ENCODE measurements around the gene HHIPL2.

The HHIPL2 gene

DNA sequence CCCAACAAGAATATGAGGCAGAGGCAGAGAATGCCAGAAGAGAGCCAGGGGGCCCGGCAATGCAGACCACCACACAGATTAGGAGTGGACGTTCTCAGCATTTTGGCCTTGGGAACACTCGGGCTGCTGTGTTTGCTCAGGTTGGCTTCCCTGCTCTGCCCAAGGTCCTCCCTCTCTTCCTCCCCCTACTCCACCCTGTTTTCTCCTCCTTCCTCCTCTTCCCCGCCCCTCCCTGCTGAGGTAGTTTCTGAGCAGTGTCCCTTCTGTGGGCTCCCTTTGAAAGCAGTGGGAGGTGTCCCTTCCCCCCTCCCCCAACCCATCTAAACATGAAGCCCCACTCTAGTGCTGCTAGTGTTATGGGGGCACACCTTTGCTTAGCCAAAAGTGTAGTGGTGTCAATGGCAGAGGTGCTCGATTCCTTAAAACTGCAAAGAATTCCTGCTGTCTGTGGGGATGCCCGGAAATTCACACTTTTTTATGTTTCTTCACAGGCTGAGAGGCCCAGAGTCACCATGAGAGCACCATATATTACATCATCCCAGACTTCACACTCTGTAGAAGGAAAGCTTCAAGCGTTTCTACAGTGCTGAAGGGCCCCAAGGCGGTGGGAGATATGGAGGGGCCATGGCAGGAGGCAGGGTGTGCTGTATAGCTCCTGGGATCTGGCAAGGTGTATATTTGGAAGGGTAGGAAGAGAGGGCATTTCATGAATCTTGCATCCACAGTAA, at the start of gene HHIPL2:
Gene HHIPL2, minus strand, starts transcription at position 161 of the 728 bp plus-strand sequence. Its CDS starts 60 bp downstream, at position 101.
- no peak for FAIRE-seq

GRCh38 chr1:222596696-222597095, 48.8 kb upstream of the HHIPL2 start:
- no peak for FAIRE-seq

- no peak for FAIRE-seq
These were observed 46.9 kb upstream of the HHIPL2 start for GRCh38 chr1:222594789-222595188.

DNA sequence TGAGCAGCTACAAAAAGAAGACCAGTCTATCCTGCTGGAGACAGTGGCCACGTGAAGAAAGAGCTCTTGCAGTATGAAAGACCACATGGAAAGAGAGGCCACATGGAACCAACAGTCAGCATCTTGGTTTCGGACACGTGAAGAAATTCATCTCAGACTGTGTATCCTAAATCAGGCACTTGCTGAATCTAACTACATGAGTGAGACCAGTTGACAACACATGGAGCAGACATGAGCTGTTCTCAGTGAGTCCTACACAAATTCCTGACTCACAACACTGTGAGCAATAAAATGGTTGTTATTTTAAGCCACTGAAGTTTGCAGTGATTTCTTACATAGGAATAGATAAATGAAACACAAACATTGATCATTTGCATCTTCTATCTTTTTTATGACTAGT, 44.3 kb upstream of the HHIPL2 start:
- FAIRE-seq = no peak

DNA sequence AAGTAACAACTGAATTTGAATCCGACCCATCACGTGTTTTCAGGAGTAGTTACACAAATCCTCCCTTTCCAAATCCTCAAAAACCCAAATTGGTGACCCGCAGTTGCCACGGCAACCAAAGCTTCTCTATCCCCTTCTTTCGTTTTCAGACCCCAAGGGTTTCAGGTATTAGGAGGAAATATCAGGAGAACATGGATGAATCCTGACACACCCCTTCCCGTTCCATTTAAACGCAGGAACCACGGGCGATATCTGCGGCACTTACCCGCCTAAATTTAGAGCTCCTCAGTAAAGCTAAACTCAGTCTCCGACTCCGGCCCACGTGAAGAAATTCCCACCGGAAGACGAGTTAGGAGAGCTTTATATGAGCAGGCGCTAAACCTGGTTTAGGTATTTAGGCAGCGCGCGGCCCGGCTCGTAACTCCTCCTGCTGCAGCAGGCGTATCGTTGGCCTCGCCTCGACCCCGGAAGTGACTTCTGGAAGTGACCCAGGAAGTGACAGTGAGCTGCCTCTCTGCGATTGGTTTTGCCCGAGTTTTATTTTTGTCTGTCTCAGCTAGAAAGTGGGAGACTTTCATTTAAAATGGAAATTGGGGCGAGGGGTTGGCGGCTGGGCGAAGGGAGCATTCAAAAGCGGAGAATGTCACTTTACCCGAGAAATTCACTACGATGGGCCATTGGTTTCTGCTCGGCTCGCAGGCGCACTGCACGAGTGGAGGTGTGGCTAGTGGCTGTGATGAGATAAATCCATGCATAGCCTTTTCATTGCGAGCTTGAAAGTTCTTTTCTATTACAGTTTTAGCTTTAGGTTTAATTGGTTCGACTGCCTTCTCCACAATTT, 41.8 kb upstream of the HHIPL2 start, which contains the start of gene TAF1A:
Gene TAF1A, minus strand, starts transcription at position 472 of the 841 bp plus-strand sequence.
- peak; percentile 66 for FAIRE-seq

GRCh38 chr1:222588135-222588534, 40.2 kb upstream of the HHIPL2 start:
- FAIRE-seq = no peak

- no peak for FAIRE-seq
These were observed 38.9 kb upstream of the HHIPL2 start for GRCh38 chr1:222586842-222587241.

DNA sequence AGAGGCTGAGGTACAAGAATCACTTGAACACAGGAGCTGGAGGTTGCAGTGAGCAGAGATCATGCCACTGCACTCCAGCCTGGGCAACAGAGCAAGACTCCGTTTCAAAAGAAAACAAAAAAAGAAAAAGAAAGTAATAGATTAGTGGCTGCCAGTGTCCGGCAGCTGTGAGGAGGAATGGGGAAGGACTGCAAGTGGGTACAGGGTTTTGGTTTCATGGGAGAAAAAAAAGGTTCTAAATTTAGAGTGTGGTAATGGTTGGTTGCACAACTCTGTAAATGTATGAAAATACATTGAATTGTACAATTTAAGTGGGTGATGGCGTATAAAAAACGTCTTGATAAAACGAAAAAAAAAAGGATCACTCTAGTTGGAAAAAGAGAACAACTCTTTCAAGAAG, 35.2 kb upstream of the HHIPL2 start:
- FAIRE-seq = no peak

DNA sequence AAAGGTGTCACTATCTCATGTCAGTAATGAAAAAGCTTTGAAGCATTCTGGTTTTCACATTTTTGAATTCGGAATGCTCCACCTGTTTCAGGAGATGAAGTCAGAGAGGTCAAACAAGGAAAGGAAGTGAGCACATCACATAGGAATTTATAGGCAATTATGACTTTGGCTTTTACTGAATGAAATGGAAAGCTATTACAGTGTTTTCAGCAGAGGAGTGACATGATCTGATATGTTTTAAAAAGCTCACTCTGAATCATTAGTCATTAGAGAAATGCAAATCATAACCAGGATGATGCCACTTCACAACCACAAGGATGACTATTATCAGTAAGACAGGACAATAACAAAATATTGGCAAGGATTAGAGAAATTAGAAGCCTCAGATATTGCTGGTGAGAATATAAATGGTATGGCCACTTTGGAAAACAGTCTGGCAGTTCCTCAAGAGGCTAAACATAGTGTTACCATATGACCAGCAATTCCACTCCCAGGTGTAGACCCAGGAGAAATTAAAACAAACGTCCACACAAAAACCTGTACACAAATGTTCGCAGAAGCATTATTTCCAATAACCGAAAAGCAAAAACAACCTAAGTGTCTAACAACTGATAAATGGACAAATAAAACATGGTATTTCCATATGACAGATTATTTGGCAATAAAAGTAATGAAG, 34.3 kb upstream of the HHIPL2 start:
- no peak for FAIRE-seq

GRCh38 chr1:222579316-222579715, 31.4 kb upstream of the HHIPL2 start:
- no peak for FAIRE-seq

DNA sequence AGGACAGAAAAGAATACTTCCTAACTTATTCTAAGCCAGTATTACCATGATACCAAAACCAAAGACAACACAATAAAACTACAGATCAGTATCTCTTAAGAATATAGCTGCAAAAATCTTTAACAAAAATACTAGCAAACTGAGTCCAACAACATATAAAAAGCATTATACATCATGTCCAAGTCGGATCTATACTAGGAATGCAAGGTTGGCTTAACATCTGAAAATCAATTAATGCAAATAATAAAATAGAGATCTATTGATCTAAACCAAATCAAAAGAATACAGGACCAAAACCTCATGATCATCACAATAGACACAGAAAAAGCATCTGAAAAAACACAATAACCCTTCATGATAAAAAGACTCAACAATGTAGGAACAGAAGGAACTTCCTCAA, 22.9 kb upstream of the HHIPL2 start:
- no peak for FAIRE-seq

DNA sequence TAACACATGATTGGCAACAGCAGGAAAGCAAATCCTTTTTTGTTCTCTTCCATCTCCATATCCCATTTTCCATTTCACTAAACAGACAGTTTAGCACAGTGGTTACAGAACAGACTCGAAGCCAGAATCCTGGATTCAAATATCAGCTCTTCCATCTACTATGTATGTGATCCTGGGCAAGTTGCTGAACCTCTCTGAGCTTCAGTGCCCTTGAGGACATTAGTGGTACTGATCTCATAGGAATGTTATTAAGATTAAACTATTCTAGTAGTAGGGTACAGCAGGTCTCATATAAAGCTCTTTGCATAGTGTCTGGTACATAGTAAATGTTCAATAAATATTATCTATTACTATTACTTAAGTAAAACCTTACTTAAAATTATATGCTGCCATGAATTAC, 13.8 kb upstream of the HHIPL2 start:
- FAIRE-seq = no peak

GRCh38 chr1:222557574-222557973, 9.7 kb upstream of the HHIPL2 start:
- FAIRE-seq = no peak

DNA sequence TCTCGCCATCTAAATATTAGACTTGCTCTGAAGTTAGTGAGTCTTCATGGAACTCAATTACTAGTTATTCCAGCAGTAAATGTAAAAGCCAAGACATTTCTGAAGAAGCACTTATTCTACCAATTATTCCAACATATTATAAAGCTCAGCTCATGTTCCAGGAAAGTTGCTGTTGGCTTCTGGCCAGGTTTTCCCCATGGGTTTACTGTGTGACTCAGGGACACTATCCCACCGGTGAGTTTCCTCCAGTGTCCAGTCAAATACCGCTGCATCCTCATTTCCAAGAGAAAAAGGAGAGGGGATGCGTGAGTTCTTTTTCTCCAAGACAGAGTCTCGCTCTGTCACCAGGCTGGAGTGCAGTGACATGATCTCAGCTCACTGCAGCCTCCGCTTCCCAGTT, 9.2 kb upstream of the HHIPL2 start:
- no peak for FAIRE-seq

DNA sequence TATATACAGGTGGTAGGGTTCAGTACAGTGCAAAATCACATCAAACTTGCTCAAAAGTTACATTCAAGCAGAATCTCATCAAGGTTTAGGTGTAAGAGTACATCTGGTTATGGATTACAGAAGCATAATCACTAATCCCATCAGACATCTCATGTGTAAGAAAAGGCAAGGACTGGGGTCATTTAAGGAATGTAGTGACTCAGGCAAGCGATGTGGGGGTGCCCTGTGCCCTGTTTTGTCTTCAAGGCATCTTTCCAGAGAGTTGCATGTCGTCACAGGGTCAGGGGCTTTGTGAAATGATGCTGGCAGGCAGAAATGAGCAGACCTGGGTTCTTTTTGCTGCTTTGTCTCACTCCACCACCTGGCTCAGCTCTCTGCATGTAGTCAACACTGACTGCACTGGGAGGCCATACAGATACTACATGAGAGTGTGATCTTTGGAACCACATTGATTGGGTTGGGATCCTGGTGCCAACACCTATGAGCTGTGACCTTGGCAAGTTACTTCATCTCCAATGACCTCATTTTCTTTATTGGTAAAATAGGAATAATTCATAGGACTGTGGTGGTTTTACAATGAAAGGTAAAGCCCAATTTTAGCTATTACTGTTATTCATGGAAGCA, 8.2 kb upstream of the HHIPL2 start:
- no peak for FAIRE-seq

DNA sequence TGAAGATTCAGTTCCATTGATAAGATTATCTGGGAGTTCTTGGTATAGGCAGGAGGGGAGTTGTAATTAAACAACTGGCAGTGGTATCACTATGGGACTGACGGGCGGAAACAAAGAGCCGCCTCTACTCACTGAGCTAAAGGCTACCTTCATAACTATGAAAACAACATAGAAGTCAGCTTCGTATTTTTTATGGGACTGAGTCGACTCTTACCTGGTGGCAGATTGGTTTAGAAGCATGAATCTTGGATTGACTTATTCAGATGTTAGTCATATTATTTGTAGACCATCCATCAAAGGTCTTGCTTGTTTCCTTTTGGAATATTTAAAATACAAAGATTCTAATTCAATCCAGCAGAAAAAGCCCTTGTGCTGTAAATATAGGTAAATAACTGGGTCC, 6.3 kb upstream of the HHIPL2 start:
- no peak for FAIRE-seq

GRCh38 chr1:222552882-222553281, 5.0 kb upstream of the HHIPL2 start:
- FAIRE-seq = no peak

- no peak for FAIRE-seq
These were observed 667 bp downstream of the HHIPL2 start for GRCh38 chr1:222547260-222547614.

DNA sequence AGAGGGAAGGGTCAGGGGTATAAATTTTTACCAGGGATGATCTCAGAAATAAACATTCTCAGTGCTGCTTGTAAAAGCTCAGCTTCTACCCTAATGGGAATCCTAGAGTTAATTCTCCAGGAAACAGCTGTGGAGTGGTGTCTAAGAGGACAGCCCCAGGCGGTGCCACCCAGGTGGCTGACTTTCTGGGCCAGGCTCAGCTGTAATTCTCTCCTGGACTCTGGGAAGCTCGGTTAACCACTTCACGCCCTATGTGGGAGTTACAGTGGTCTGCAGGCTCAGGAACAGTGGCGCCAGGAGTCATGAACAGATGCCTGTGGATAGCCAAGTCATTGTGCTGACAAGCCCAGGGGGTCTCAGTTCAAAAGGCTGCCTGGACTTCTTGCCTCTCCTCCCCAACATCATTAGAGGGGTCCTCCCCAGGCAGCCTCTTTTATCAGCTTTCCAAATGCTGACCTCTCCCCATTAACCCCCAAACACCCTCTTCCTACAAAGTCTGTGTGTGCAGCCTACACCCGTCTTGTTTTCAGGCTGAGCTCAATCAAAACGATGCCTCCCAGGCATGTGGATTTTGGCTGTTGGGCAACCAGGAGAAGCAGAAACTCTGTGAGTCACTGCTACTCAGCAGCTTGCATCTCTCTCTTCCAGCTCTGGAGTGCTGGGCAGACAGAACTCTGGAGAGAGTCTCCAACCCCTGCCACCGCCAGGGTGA, 1.2 kb downstream of the HHIPL2 start:
- FAIRE-seq = no peak

DNA sequence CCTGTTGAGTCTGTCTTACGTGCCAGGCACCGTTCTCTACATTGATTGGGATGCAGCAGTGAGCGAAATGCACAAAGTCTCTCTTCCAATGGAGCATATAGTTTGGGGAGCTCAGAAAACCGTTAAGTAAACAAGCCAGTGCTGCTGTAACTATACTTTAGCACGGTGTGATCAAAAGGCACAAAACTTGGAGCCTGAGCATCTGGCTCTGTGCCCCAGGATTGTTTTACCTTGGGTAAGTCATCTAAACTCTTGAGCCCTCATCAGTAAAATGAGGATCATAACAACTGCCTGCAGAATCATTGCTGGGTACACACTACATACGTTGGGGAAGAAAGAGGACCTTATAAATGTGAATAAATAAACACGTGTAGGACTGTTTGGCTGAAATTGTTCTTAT, 1.8 kb downstream of the HHIPL2 start:
- no peak for FAIRE-seq

GRCh38 chr1:222543817-222544216, 4.1 kb downstream of the HHIPL2 start:
- FAIRE-seq = no peak

DNA sequence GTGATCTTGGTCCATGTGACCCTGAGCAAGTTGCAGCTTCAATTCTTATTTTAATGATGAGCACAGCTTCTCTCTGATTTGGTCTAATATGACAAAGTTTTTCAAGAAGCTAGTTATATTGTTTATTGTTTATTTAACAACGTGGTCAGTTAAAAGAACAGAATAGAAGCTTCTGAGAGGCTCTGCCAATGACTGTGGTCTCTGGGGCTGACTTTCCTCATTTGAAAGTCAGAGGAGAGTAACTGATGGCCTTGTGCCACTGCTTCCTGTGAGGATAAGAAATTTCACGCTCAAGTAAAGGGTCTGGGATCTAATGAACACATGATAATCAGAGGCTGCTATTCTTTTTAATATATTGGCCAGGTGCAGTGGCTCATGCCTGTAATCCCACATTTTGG, 7.3 kb downstream of the HHIPL2 start:
- FAIRE-seq = no peak
